ENCODE data around the gene TCEA3.

- TF ChIP-seq CTCF (IDR thresholded peaks at IDR 0.05) (no peak), POLR2A (IDR thresholded peaks at IDR 0.05) (no peak)
Measured at GRCh38 chr1:23401313-23401712, 23.2 kb downstream of the TCEA3 start.
